ENCODE data around the gene TNRC6B.

DNA sequence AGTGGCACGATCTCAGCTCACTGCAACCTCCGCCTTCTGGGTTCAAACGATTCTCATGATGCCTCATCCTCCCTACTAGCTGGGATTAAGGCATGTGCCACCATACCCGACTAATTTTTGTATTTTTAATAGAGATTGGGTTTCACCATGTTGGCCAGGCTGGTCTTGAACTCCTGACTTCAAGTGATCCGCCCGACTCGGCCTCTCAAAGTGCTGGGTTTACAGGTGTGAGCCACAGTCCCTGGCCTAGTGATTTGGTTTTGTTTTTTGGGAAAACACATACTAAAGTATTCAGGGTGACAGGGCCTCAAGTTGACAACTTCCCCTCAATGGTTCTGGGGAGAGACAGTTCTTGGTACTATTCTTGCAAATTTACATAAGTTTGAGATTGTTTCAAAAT is 22.1 kb downstream of the TNRC6B start:
- no peak for TF ChIP-seq GATA3 (IDR thresholded peaks at IDR 0.05; ENCODE audit: low read depth, low read length)
- no peak for TF ChIP-seq GATA2 (IDR thresholded peaks at IDR 0.05; ENCODE audit: low read depth, low read length)
